Esophagus squamous epithelium (tissue), 4 donors: ENCODE data around the gene ASS1.

Experiments
- CTCF ChIP-seq, 6 experiments: fragments of 450-650 bp in 4 of 6; fragments of 200-600 bp in 2 of 6; sonication (generic) in 2 of 6; IDR thresholded peaks; one replicate each; pipeline ENCODE4 v1.5.1; 2016 to 2019; ENCODE audit warnings: antibody characterized with exemption in 6 of 6, mild to moderate bottlenecking in 4 of 6, moderate library complexity in 4 of 6
- POLR2A ChIP-seq, 4 donors: fragments of 450-650 bp; IDR thresholded peaks; one replicate each; pipeline ENCODE4 v1.6.1; 2017; ENCODE audit warnings: antibody characterized with exemption in 4 of 4, mild to moderate bottlenecking in 4 of 4, moderate library complexity in 3 of 4

- TF ChIP-seq CTCF (IDR thresholded peaks at IDR 0.05) = no peak
- TF ChIP-seq POLR2A (IDR thresholded peaks at IDR 0.05) = no peak
Measured at GRCh38 chr9:130459151-130459550, 14.4 kb downstream of the ASS1 start.
